GM21576 (cell line): ENCODE data around the gene PSORS1C1.

Experiments used
- ATAC-seq: cut with Tn5 transposase; IDR thresholded peaks from one replicate; pipeline ENCODE4 v1.9.1; 2021; ENCODE audit warnings: mild to moderate bottlenecking, moderate library complexity; ENCODE audit not compliant: unreplicated experiment

Gene PSORS1C1

GRCh38 chr6:31094389-31094881, 20.2 kb upstream of the PSORS1C1 start:
- ATAC-seq, result no peak

- no peak for ATAC-seq
Measured at GRCh38 chr6:31096215-31096614, 18.4 kb upstream of the PSORS1C1 start.

- no peak for ATAC-seq
Measured at GRCh38 chr6:31096656-31097055, 17.9 kb upstream of the PSORS1C1 start.

- ATAC-seq, result no peak
Measured at GRCh38 chr6:31098449-31098938, 16.1 kb upstream of the PSORS1C1 start.

GRCh38 chr6:31103136-31103535, 11.5 kb upstream of the PSORS1C1 start:
- ATAC-seq, result no peak

- no peak for ATAC-seq
Measured at GRCh38 chr6:31107052-31107451, 7.5 kb upstream of the PSORS1C1 start.

GRCh38 chr6:31110825-31111582, 3.6 kb upstream of the PSORS1C1 start:
- ATAC-seq, result no peak

- ATAC-seq, result no peak
Measured at GRCh38 chr6:31111712-31112111, 2.9 kb upstream of the PSORS1C1 start.

GRCh38 chr6:31112478-31112877, 2.1 kb upstream of the PSORS1C1 start, which contains the start of gene C6orf15:
C6orf15 (minus strand) TSS chr6:31112575; CDS start chr6:31112555, 20 bp downstream.
- no peak for ATAC-seq

GRCh38 chr6:31113861-31114540, 599 bp upstream of the PSORS1C1 start:
- ATAC-seq, result no peak

- ATAC-seq, result no peak
Measured at GRCh38 chr6:31114970-31115849, 610 bp downstream of the PSORS1C1 start.

- no peak for ATAC-seq
Measured at GRCh38 chr6:31115941-31116560, 1.5 kb downstream of the PSORS1C1 start.

- ATAC-seq, result no peak
Measured at GRCh38 chr6:31116661-31117385, 2.2 kb downstream of the PSORS1C1 start.

GRCh38 chr6:31118178-31118577, 3.6 kb downstream of the PSORS1C1 start:
- no peak for ATAC-seq

GRCh38 chr6:31120151-31120915, 5.7 kb downstream of the PSORS1C1 start, which contains the start of gene CDSN:
CDSN (minus strand) TSS chr6:31120446; CDS start chr6:31120419, 27 bp downstream.
- no peak for ATAC-seq

GRCh38 chr6:31121131-31121790, 6.7 kb downstream of the PSORS1C1 start:
- ATAC-seq, result no peak

GRCh38 chr6:31122791-31123706, 8.4 kb downstream of the PSORS1C1 start:
- no peak for ATAC-seq
